GM21576 (cell line): ENCODE measurements around the gene FAM217A.
A peak's percentile ranks its signal among the peaks of the same experiment; 100 is the strongest.

ENCODE experiments used
- ATAC-seq: cut with Tn5 transposase; IDR thresholded peaks from one replicate; pipeline ENCODE4 v1.9.1; 2021; ENCODE audit warnings: mild to moderate bottlenecking, moderate library complexity; ENCODE audit not compliant: unreplicated experiment

FAM217A gene

GRCh38 chr6:4023240-4023639 is 55.7 kb downstream of the FAM217A start:
- ATAC-seq = no peak

GRCh38 chr6:4021854-4022695 is 56.9 kb downstream of the FAM217A start:
- peak; percentile 4 for ATAC-seq

GRCh38 chr6:4021133-4021853 is 57.6 kb downstream of the FAM217A start:
- peak; percentile 54 for ATAC-seq

- no peak for ATAC-seq
Measured at GRCh38 chr6:4020822-4021132, 58.2 kb downstream of the FAM217A start.

GRCh38 chr6:4018924-4019236 is 60.1 kb downstream of the FAM217A start:
- ATAC-seq = no peak
